H1 (cell line): ENCODE data around the gene MAN1C1. TPM values are rescaled to one million over a fixed set of nuclear protein-coding genes. Genes with fewer than 3 reads are reported as not detected.

Source experiments
- CTCF ChIA-PET: fragments of 300-600 bp; sonication (Branson Sonifier 250); formaldehyde crosslinking; loops from one replicate; lab custom pipeline; 2021; ENCODE audit not compliant: partially characterized antibody; lab: Charles Lee
- POLR2A ChIA-PET: fragments of 300-600 bp; sonication (Branson Sonifier 250); formaldehyde crosslinking; loops from one replicate; lab custom pipeline; 2021; ENCODE audit warnings: inconsistent platforms; ENCODE audit not compliant: partially characterized antibody; lab: Charles Lee
- DNase-seq, 2 experiments: peaks; one replicate each; pipeline versions ENCODE4 v3.0.0 to v3.0.0-alpha.2; 2010 to 2022; ENCODE audit warnings: low spot score in 2 of 2, low read depth in 1 of 2, mixed read lengths in 1 of 2
- FAIRE-seq: peaks from 2 replicates; lab custom pipeline; 2011; peaks lifted over from hg19 to GRCh38; lab: Jason Lieb, UNC
- H2AFZ ChIP-seq: 2 replicates; pipeline ENCODE4 v1.8.1; 2012; ENCODE audit warnings: low read length, inconsistent platforms
- H2AK5ac ChIP-seq: 2 replicates; pipeline ENCODE4 v1.6.1; 2013; ENCODE audit warnings: low read depth, low read length
- H2BK120ac ChIP-seq: replicated peaks from 2 replicates; pipeline ENCODE3; 2013; ENCODE audit warnings: low read depth, low read length, inconsistent platforms
- H2BK12ac ChIP-seq: 2 replicates; pipeline ENCODE4 v1.6.1; 2013; ENCODE audit warnings: low read depth, low read length
- H2BK15ac ChIP-seq: 2 replicates; pipeline ENCODE4 v1.6.1; 2013; ENCODE audit warnings: low read length
- H2BK20ac ChIP-seq: 2 replicates; pipeline ENCODE4 v1.6.1; 2013; ENCODE audit warnings: low read length
- H2BK5ac ChIP-seq: 2 replicates; pipeline ENCODE4 v1.6.1; 2013; ENCODE audit warnings: low read depth, low read length
- H3K14ac ChIP-seq: 2 replicates; pipeline ENCODE4 v1.6.1; 2013; ENCODE audit warnings: inconsistent platforms; ENCODE audit not compliant: insufficient read length
- H3K18ac ChIP-seq: 2 replicates; pipeline ENCODE4 v1.6.1; 2013; ENCODE audit warnings: low read length; ENCODE audit errors: extremely low read depth
- H3K23ac ChIP-seq: 2 replicates; pipeline ENCODE4 v1.6.1; 2013; ENCODE audit warnings: inconsistent platforms; ENCODE audit not compliant: insufficient read length
- H3K23me2 ChIP-seq: 2 replicates; pipeline ENCODE4 v1.6.1; 2013; ENCODE audit warnings: low read depth, low read length
- H3K27ac ChIP-seq: 2 replicates; pipeline ENCODE4 v1.6.1; 2011; ENCODE audit warnings: low read depth, low read length, inconsistent platforms
- H3K27me3 ChIP-seq, 4 experiments: replicated peaks in 1 of 4; 1 replicate in 1 of 4; 2 replicates in 3 of 4; pipeline versions ENCODE4 v1.6.1 to v1.8.1; 2011 to 2013; ENCODE audit warnings: low read length in 3 of 4, mild to moderate bottlenecking in 3 of 4, inconsistent platforms in 2 of 4, mixed read lengths in 2 of 4, moderate library complexity in 1 of 4; ENCODE audit not compliant: control insufficient read depth in 3 of 4, insufficient read depth in 3 of 4; ENCODE audit errors: extremely low read depth in 1 of 4
- H3K36me3 ChIP-seq, 4 experiments: 2 replicates each; pipeline versions ENCODE4 v1.6.1 to v1.8.1; 2011 to 2013; ENCODE audit warnings: mild to moderate bottlenecking in 4 of 4, low read length in 3 of 4, moderate library complexity in 2 of 4, control low read depth in 1 of 4, inconsistent platforms in 1 of 4; ENCODE audit not compliant: insufficient read depth in 4 of 4, control insufficient read depth in 2 of 4
- H3K4ac ChIP-seq: replicated peaks from 2 replicates; pipeline ENCODE3; 2013; ENCODE audit warnings: low read length, low read depth, mixed read lengths, inconsistent platforms; ENCODE audit not compliant: insufficient read length
- H3K4me1 ChIP-seq, 4 experiments: replicated peaks in 1 of 4; 1 replicate in 1 of 4; 2 replicates in 3 of 4; pipeline versions ENCODE4 v1.6.1 to v1.8.1; 2011 to 2013; ENCODE audit warnings: low read length in 3 of 4, inconsistent platforms in 2 of 4, mixed read lengths in 1 of 4; ENCODE audit not compliant: insufficient read depth in 4 of 4, control insufficient read depth in 3 of 4
- H3K4me2 ChIP-seq, 2 experiments: 2 replicates each; pipeline versions ENCODE4 v1.6.1 to v1.8.1; 2011 to 2013; ENCODE audit warnings: low read depth in 2 of 2, low read length in 2 of 2, control low read depth in 1 of 2, inconsistent platforms in 1 of 2, mild to moderate bottlenecking in 1 of 2; ENCODE audit not compliant: insufficient read depth in 1 of 2
- H3K4me3 ChIP-seq, 4 experiments: fragments of 200-600, 300-600 bp in 1 of 4; sonication (generic), shearing (Covaris generic), sonication (Bioruptor Twin) in 1 of 4; 2 replicates each; pipeline versions ENCODE4 v1.5.1 to v1.8.1; 2011 to 2016; ENCODE audit warnings: low read length in 4 of 4, low read depth in 3 of 4, control low read depth in 2 of 4, inconsistent platforms in 2 of 4, mild to moderate bottlenecking in 2 of 4, mixed read lengths in 1 of 4, moderate library complexity in 1 of 4; ENCODE audit not compliant: insufficient read depth in 2 of 4; ENCODE audit errors: extremely low read depth in 1 of 4
- H3K56ac ChIP-seq: replicated peaks from 2 replicates; pipeline ENCODE3; 2013; ENCODE audit warnings: low read depth, mild to moderate bottlenecking, mixed read lengths, low read length, inconsistent platforms; ENCODE audit not compliant: insufficient read length
- H3K79me1 ChIP-seq: 2 replicates; pipeline ENCODE4 v1.6.1; 2013; ENCODE audit warnings: low read depth, low read length, control low read depth
- H3K79me2 ChIP-seq, 2 experiments: 2 replicates each; pipeline versions ENCODE4 v1.6.1 to v1.8.1; 2012 to 2013; ENCODE audit warnings: low read length in 2 of 2, mild to moderate bottlenecking in 2 of 2, inconsistent platforms in 1 of 2; ENCODE audit not compliant: insufficient read depth in 2 of 2, control insufficient read depth in 1 of 2
- H3K9ac ChIP-seq, 4 experiments: replicated peaks in 1 of 4; 1 replicate in 1 of 4; 2 replicates in 3 of 4; pipeline versions ENCODE4 v1.6.1 to v1.8.1; 2011 to 2013; ENCODE audit warnings: low read depth in 3 of 4, low read length in 3 of 4, control low read depth in 2 of 4, mild to moderate bottlenecking in 2 of 4, moderate library complexity in 2 of 4, inconsistent platforms in 1 of 4; ENCODE audit errors: extremely low read depth in 1 of 4
- H3K9me3 ChIP-seq, 2 experiments: 2 replicates each; pipeline versions ENCODE4 v1.6.1 to v1.8.1; 2012 to 2013; ENCODE audit warnings: mild to moderate bottlenecking in 2 of 2, moderate library complexity in 2 of 2, control low read depth in 1 of 2, inconsistent platforms in 1 of 2, low read depth in 1 of 2, low read length in 1 of 2, mixed read lengths in 1 of 2; ENCODE audit not compliant: insufficient read depth in 2 of 2
- H4K20me1 ChIP-seq, 2 experiments: replicated peaks in 1 of 2; 2 replicates each; pipeline versions ENCODE3 to v1.8.1; 2011 to 2013; ENCODE audit warnings: inconsistent platforms in 2 of 2, low read length in 2 of 2, mild to moderate bottlenecking in 1 of 2; ENCODE audit not compliant: insufficient read depth in 2 of 2, control insufficient read depth in 1 of 2
- H4K5ac ChIP-seq: 2 replicates; pipeline ENCODE4 v1.6.1; 2013; ENCODE audit warnings: low read length, low read depth, mixed read lengths, inconsistent platforms; ENCODE audit not compliant: insufficient read length
- H4K8ac ChIP-seq: 2 replicates; pipeline ENCODE4 v1.8.0; 2013; ENCODE audit warnings: mild to moderate bottlenecking, moderate library complexity, low read length, inconsistent platforms; ENCODE audit not compliant: insufficient read depth; ENCODE audit errors: extremely low read depth
- H4K91ac ChIP-seq: replicated peaks from 2 replicates; pipeline ENCODE3; 2013; ENCODE audit warnings: low read length, mixed read lengths, inconsistent platforms; ENCODE audit not compliant: insufficient read length
- HDAC2 ChIP-seq, 2 experiments: fragments of 300-600 bp in 1 of 2; sonication (generic) in 1 of 2; IDR thresholded peaks; 2 replicates each; pipeline ENCODE4 v1.6.1; 2011 to 2012; ENCODE audit warnings: low read depth in 2 of 2, low read length in 2 of 2, mild to moderate bottlenecking in 2 of 2, moderate library complexity in 2 of 2, borderline replicate concordance in 1 of 2, inconsistent platforms in 1 of 2
- KDM1A ChIP-seq: fragments of 200-600, 300-600 bp; sonication (generic); IDR thresholded peaks from 2 replicates; pipeline ENCODE4 v1.7.1; 2016; ENCODE audit warnings: mild to moderate bottlenecking, low read length, borderline replicate concordance
- RBBP5 ChIP-seq: IDR thresholded peaks from 2 replicates; pipeline ENCODE4 v1.7.1; 2012; ENCODE audit warnings: low read depth, mild to moderate bottlenecking, inconsistent platforms, low read length, moderate library complexity, borderline replicate concordance
- SIN3A ChIP-seq, 2 experiments: IDR thresholded peaks in 1 of 2; conservative IDR thresholded peaks in 1 of 2; 2 replicates each; pipeline ENCODE4 v1.6.1; 2011 to 2012; ENCODE audit warnings: low read length in 2 of 2, improper control_type of control experiment in 1 of 2, low read depth in 1 of 2, mild to moderate bottlenecking in 1 of 2
- SIX5 ChIP-seq: IDR thresholded peaks from 2 replicates; pipeline ENCODE4 v1.6.1; 2011; ENCODE audit warnings: mild to moderate bottlenecking, low read depth, low read length
- WGBS, 2 experiments: shearing (Covaris generic) in 1 of 2; methylation state at CpG; one replicate each; pipeline versions ENCODE4 v1.1.6 to v1.1.7; 2013 to 2015; ENCODE audit warnings: low lambda C conversion rate in 2 of 2, mixed read lengths in 2 of 2, inconsistent platforms in 1 of 2, low coverage in 1 of 2, missing lambda C conversion rate in 1 of 2; ENCODE audit not compliant: insufficient replicate concordance in 2 of 2, insufficient coverage in 1 of 2, insufficient read length in 1 of 2; ENCODE audit errors: extremely low coverage in 1 of 2, missing lambda C conversion rate in 1 of 2; 5-methylcytosine and 5-hydroxymethylcytosine counted together
- polyA plus RNA-seq, 7 experiments: library from polyadenylated mRNA; depleted of rRNA in 3 of 7; stranded (reverse) in 5 of 7; unstranded in 2 of 7; fragments of >200 nt in 5 of 7; fragments of 200-250 nt in 2 of 7; gene quantifications; 1 replicate in 5 of 7; 2 replicates in 1 of 7; 4 replicates in 1 of 7; pipeline versions ENCODE4 v1.2.1 to v1.2.3, GENCODE V29; 2011 to 2013; ENCODE audit warnings: missing spikeins in 2 of 7, mixed read lengths in 2 of 7
- total RNA-seq: library from RNA; stranded (reverse); fragmentation: NEBNext Ultra II Directional; extraction: Animal tissue kit (Norgen Biotek cat#: 25700); gene quantifications from 2 replicates; pipeline ENCODE4 v1.2.1, GENCODE V29; 2021

The MAN1C1 gene
- total and polyA plus RNA-seq, 2 of the 8 experiments (the other 6 are each of a cell fraction or from before 2014, with no cell fraction given), result 7.8 to 15.2 TPM

DNA sequence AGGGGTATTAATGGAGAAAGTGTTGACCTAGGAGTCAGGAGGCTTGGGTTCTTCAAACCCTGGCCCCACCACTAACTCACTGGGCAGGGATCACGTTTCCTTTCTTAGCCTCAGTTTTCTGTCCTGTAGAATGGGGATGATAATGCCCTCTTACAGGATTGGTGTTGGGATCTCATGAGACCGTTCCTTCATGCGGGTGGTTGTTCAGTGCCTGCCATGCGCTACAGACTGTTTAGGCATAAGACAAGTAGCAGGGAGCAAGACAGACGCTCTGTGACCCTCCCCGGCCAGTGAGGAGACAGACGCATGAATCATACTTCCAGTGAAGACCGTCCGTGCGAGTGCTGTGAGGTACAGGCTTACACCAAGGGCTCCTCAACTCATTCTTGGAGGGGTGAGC, 81.7 kb downstream of the MAN1C1 start:
- no peaks in the 10 kb centered on the region for H4K20me1 ChIP-seq
- POLR2A ChIA-PET, result interaction anchor here (0.8 to 1.4 kb wide), 3 partner anchors 9 to 101 kb away, joined by 3 to 4 read pairs (median 4); no protein-coding TSS in a partner anchor
- peak overlapping the region; percentile 32 for H4K91ac ChIP-seq
- no peak overlapping the region for H3K4ac ChIP-seq
- no peaks in the 10 kb centered on the region for H3K36me3 ChIP-seq
- H3K14ac ChIP-seq, result no peak overlapping the region
- H3K56ac ChIP-seq, result no peak overlapping the region
- H2AFZ ChIP-seq, result no peak overlapping the region
- H2BK20ac ChIP-seq, result no peak overlapping the region
- H2BK120ac ChIP-seq, result no peak overlapping the region
- no peaks in the 10 kb centered on the region for H3K79me1 ChIP-seq
- H3K9ac ChIP-seq, result no peak overlapping the region
- 0 out of 2 replicates have a peak overlapping the region, but pooled peaks have one; percentile 4 for H2BK12ac ChIP-seq
- H4K5ac ChIP-seq, result no peak overlapping the region
- H3K27ac ChIP-seq, result no peak overlapping the region
- H3K18ac ChIP-seq, result no peak overlapping the region
- no peak overlapping the region for H3K4me2 ChIP-seq
- peak overlapping the region; percentile 74 for H2BK15ac ChIP-seq
- H3K4me3 ChIP-seq, result no peak overlapping the region
- 89% methylated on average over 10 of the region's 10 CpGs; no CpG with 5 or more reads in 1 of the 2 experiments for WGBS, 2 experiments
- no peak overlapping the region for H2BK5ac ChIP-seq
- no peak for FAIRE-seq
- no peaks in the 10 kb centered on the region for H3K79me2 ChIP-seq
- H3K23me2 ChIP-seq, result no peaks in the 10 kb centered on the region
- no peaks in the 10 kb centered on the region for H3K9me3 ChIP-seq
- TF ChIP-seq SIN3A (conservative IDR thresholded peaks at IDR 0.05 in 1 of 2, IDR thresholded peaks at IDR 0.05 in 1 of 2; ENCODE audit: low read depth in 1 of 2, low read length in 2 of 2) (no peak), RBBP5 (no peak), HDAC2 (IDR thresholded peaks at IDR 0.05; ENCODE audit: borderline replicate concordance in 1 of 2, low read depth in 2 of 2, low read length in 2 of 2) (0 out of 4 replicates have a peak, but pooled peaks of 1 of the 2 experiments have one; percentile 27), SIX5 (no peak), KDM1A (peak; percentile 83; the same call in 1 of the 2 replicates)
- TF ChIP-seq, all 59 proteins: peak for 2
- Histone ChIP-seq H3K27me3 (no peaks in the 10 kb centered on the region), H4K8ac (no peak overlapping the region), H2AK5ac (no peak overlapping the region), H3K4me1 (peaks cover 25 to 35% (median 29%) of the 10 kb centered on the region in 4 experiments), H3K23ac (no peak overlapping the region)
- no peak for DNase-seq
- CTCF ChIA-PET, result interaction anchor here (0.6 to 3.8 kb wide), 19 partner anchors 8 to 120 kb away, joined by 3 to 16 read pairs (median 4); partner anchors contain the start of gene SELENON
